ENCODE results near the gene TMEM209.
"Not testable (repeated sequence)": the region's sequence is repeated elsewhere in the genome, so short reads cannot be mapped to it uniquely, and the experiment has no call there.

The TMEM209 gene

GRCh38 chr7:130205084-130205947 is at the start of gene TMEM209:
Gene TMEM209, minus strand, starts transcription at chr7:130205406. Its CDS starts 31 bp downstream, at chr7:130205375.
- DNase-seq, result peak; percentile 100

GRCh38 chr7:130254555-130254954 is 49.3 kb upstream of the TMEM209 start:
- no peak for DNase-seq

GRCh38 chr7:130249626-130250025 is 44.4 kb upstream of the TMEM209 start:
- DNase-seq, result not testable (repeated sequence)

GRCh38 chr7:130248842-130249241 is 43.6 kb upstream of the TMEM209 start:
- not testable (repeated sequence) for DNase-seq

GRCh38 chr7:130246491-130246890 is 41.3 kb upstream of the TMEM209 start:
- not testable (repeated sequence) for DNase-seq

- DNase-seq, result not testable (repeated sequence)
These were observed 38.3 kb upstream of the TMEM209 start for GRCh38 chr7:130243486-130243885.

GRCh38 chr7:130242198-130243014 is 37.2 kb upstream of the TMEM209 start:
- peak; percentile 55 for DNase-seq

GRCh38 chr7:130240240-130240639 is 35.0 kb upstream of the TMEM209 start:
- DNase-seq, result no peak

- not testable (repeated sequence) for DNase-seq
These were observed 31.2 kb upstream of the TMEM209 start for GRCh38 chr7:130236361-130236760.

- no peak for DNase-seq
These were observed 28.9 kb upstream of the TMEM209 start for GRCh38 chr7:130234078-130234477.

GRCh38 chr7:130232209-130232608 is 27.0 kb upstream of the TMEM209 start:
- DNase-seq, result no peak

GRCh38 chr7:130231792-130232191 is 26.6 kb upstream of the TMEM209 start:
- no peak for DNase-seq

- not testable (repeated sequence) for DNase-seq
These were observed 24.8 kb upstream of the TMEM209 start for GRCh38 chr7:130229981-130230380.

- peak; percentile 19 for DNase-seq
These were observed 23.8 kb upstream of the TMEM209 start for GRCh38 chr7:130228840-130229502.

- DNase-seq, result peak; percentile 27
These were observed 22.8 kb upstream of the TMEM209 start for GRCh38 chr7:130227883-130228575.

GRCh38 chr7:130226333-130226732 is 21.1 kb upstream of the TMEM209 start:
- DNase-seq, result no peak

- not testable (repeated sequence) for DNase-seq
These were observed 19.7 kb upstream of the TMEM209 start for GRCh38 chr7:130224923-130225322.

GRCh38 chr7:130224210-130224609 is 19.0 kb upstream of the TMEM209 start:
- no peak for DNase-seq

GRCh38 chr7:130223646-130224045 is 18.4 kb upstream of the TMEM209 start:
- no peak for DNase-seq

GRCh38 chr7:130221746-130222145 is 16.5 kb upstream of the TMEM209 start:
- DNase-seq, result no peak

- no peak for DNase-seq
These were observed 14.7 kb upstream of the TMEM209 start for GRCh38 chr7:130219871-130220270.

GRCh38 chr7:130218806-130219620 is 13.8 kb upstream of the TMEM209 start:
- no peak for DNase-seq

Measured in eye (tissue), 1 donor.